ENCODE results near the gene PANK1.

PANK1 gene

DNA sequence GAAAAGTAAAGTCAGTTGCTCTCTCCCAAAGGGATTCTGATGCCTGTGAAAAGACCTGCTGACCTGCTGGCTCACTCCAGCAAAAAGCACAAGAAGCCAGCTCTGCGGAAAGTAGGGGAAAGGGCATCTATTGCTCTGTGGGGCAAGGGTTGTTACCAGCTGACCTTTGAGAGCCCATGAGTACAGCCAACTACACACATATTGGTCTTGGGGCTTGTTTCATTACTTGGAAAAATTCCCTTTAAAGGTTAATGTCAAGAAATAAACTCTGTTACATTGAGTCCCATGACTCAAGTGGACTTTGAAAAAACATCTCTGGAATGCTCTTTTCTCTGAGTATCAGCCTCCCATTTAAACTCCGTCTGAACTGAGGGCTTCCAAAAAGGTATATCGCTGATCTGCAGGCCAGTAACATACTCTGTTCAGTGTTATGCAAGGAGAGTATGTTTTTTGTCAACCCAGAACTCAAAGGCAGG lies 53.2 kb downstream of the PANK1 start:
- POLR2A ChIA-PET = no interaction called here
- DNase-seq (ENCODE audit: low read depth, low spot score) = no peak

DNA sequence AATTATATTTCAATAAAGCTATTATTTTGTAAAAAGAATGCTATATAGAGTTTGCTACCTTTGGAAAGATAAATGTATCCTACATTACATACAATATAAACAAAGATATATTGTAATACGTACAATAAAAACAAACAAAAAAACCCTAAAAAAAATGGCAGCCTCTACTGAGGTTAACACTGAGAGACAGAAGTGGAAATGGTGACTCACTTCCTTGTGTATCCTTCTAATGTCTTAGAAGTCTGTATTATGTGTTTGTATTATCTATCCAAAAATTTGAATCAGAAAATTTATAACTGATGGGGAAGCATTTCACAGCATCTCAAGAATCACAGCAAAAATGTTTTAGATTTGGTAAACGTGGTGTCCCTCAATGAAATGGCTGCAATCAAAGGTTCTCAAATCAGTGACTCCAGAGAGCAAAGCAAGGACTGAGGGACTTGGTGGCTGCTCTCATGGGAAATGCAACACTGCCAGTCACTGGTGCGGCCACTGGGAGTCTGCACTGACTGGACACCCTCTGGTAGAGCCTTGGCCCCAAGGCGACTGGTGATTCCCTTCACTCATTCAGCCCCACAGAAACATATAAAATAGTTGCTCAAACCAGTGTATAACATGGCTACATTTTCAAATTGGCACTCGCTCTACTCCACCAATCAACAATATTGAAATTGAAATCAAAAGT lies 53.8 kb downstream of the PANK1 start:
- ChIA-PET POLR2A (no interaction called here), CTCF (no interaction called here)
- no peak for DNase-seq (ENCODE audit: low read depth, low spot score)
- H3K4me3 ChIP-seq (ENCODE audit: low read depth, low read length) = no peak overlapping the region
- TF ChIP-seq, protein P1, sequence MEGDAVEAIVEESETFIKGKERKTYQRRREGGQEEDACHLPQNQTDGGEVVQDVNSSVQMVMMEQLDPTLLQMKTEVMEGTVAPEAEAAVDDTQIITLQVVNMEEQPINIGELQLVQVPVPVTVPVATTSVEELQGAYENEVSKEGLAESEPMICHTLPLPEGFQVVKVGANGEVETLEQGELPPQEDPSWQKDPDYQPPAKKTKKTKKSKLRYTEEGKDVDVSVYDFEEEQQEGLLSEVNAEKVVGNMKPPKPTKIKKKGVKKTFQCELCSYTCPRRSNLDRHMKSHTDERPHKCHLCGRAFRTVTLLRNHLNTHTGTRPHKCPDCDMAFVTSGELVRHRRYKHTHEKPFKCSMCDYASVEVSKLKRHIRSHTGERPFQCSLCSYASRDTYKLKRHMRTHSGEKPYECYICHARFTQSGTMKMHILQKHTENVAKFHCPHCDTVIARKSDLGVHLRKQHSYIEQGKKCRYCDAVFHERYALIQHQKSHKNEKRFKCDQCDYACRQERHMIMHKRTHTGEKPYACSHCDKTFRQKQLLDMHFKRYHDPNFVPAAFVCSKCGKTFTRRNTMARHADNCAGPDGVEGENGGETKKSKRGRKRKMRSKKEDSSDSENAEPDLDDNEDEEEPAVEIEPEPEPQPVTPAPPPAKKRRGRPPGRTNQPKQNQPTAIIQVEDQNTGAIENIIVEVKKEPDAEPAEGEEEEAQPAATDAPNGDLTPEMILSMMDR (IDR thresholded peaks at IDR 0.05; ENCODE audit: insufficient read depth, low read length, missing control alignments) = no peak

More for the DNA sequence above, 53.2 kb downstream of the PANK1 start:
- no peak overlapping the region for H3K4me3 ChIP-seq (ENCODE audit: low read depth, low read length)
- CTCF ChIA-PET = no interaction called here
- TF ChIP-seq, protein P1 (IDR thresholded peaks at IDR 0.05; ENCODE audit: insufficient read depth, low read length, missing control alignments) = no peak

DNA sequence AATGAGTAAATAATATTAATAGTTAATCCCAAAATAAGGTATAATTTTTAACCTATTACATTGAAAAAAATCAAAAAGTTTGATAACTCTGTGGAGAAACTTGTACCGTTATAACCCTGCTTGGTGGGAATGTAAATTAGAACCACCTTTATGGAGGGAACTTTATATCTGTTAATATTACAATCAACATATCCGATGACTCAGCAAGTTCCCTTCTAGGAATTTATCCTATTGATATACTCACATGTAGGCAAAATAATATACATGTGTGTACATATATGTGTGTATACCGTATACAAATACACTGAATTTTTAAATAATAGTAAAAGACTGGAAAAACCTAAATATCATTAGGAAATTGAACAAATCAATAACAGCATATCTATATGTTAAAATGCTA lies 54.7 kb downstream of the PANK1 start:
- TF ChIP-seq, protein P1 (IDR thresholded peaks at IDR 0.05; ENCODE audit: insufficient read depth, low read length, missing control alignments) = no peak
- no peak overlapping the region for H3K4me3 ChIP-seq (ENCODE audit: low read depth, low read length)
- CTCF ChIA-PET = no interaction called here
- no peak for DNase-seq (ENCODE audit: low read depth, low spot score)
- POLR2A ChIA-PET = no interaction called here

DNA sequence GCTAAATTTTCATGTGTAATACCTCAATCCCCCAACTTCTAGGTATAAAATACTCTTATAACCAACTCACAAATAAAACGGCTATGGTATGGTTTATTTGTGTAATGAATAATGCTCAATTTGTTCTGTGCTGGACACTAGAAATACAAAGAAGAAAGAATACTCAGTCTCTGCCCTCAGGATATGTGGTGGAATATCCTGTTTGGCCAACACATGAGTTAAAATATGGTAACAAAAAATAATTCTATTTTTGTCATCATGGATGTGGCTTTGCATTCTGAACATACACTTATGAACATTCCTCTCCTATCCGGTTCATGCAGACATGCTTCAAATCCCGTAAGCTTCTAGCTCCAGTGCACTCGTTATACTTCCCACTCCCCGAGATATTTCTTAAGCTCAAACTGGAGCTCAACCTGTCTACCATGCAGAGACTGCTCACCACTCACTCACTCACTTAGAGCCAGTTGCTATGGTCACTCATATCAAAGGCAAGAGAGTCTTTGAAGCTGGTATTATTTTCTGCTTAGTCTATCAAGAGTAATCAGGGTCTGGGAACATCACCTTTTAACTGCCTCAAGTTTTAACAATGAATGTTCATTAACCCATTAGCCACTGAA lies 55.8 kb downstream of the PANK1 start:
- ChIA-PET CTCF (no interaction called here), POLR2A (no interaction called here)
- H3K4me3 ChIP-seq (ENCODE audit: low read depth, low read length) = no peak overlapping the region
- TF ChIP-seq, protein P1 (IDR thresholded peaks at IDR 0.05; ENCODE audit: insufficient read depth, low read length, missing control alignments) = no peak
- no peak for DNase-seq (ENCODE audit: low read depth, low spot score)

DNA sequence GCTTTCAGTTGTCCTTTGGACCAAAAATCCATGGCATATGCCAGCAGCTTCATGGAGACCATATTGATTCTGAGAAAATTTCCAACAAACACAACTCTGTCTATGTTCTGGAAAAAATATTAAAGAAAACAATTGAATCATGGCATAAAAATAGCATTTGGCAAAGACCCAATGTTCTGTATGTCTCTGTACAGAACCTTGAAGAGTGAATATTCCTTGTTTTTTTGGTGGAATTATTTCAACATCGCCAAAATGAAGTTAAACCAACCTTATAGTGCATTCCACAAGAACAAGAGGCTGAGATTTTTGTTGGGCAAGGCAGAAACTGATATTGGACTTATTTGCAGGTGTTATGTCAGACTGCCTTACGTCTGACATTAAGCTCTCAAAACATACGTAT lies 56.4 kb downstream of the PANK1 start:
- ChIA-PET CTCF (no interaction called here), POLR2A (no interaction called here)
- TF ChIP-seq, protein P1 (IDR thresholded peaks at IDR 0.05; ENCODE audit: insufficient read depth, low read length, missing control alignments) = no peak
- no peak for DNase-seq (ENCODE audit: low read depth, low spot score)
- no peak overlapping the region for H3K4me3 ChIP-seq (ENCODE audit: low read depth, low read length)

DNA sequence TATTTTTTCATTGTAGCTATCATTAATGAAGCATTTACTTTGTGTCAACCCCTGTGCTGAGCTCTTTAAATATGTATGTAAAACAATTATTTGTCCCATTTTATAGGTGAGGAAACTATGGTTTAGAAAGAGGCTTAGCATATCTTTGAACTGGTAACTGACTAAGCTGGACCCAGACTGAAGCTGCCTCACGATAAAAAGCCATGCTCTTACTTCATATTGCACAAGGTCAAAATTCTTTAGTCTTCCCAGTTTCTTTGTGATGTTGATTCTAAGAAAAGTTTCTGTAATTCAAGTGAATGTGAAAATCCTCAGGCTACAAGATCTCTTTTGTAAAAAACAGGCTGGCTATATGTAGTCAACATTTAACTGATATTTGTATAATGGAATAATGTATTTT lies 63.0 kb downstream of the PANK1 start:
- ChIA-PET POLR2A (no interaction called here), CTCF (interaction anchor here (1.1 to 1.9 kb wide), 2 partner anchors 18 to 155 kb away, joined by 3 to 4 read pairs; no protein-coding TSS in a partner anchor)

More for the DNA sequence above, 63.0 kb downstream of the PANK1 start:
- no peak overlapping the region for H3K4me3 ChIP-seq (ENCODE audit: low read depth, low read length)
- DNase-seq (ENCODE audit: low read depth, low spot score) = no peak
- TF ChIP-seq, protein P1 (IDR thresholded peaks at IDR 0.05; ENCODE audit: insufficient read depth, low read length, missing control alignments) = no peak

All from AG04449 (cell line).